ENCODE measurements around the gene BSN.
"Not testable (repeated sequence)": the region's sequence is repeated elsewhere in the genome, so short reads cannot be mapped to it uniquely, and the experiment has no call there.

The BSN gene

DNA sequence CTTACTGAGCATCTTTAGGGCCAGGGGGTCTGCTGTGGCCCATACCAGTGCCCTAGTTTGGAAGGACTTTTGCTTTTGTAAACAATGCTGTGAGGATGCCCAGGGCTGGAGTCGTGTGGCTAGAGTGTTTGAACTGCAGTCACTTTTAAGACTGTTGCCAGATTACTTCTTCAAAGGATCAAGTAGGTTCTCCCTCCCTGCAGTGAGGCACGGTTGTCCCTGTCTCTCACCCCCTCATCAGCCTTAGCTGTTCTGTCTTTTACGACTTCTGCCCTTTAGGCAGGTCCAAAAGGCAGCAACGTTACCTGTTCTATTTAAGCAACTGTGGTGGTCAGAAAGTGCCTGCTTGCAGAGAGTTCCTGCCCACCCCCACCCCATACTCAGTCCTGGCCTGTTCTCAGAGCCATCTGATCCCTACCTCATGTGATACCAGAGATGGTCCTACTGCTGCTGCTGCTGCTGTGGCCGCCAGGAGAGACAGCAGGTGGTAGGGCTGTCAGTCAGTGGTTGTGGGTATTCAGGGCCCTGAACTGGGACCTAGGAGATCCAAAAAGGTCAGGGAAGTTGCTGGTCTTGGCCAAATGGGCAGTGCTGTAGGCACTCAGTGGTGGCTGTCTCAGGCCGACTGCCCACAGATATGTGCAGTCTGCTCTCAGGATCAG lies 140.3 kb downstream of the BSN start:
- H3K36me3 ChIP-seq (ENCODE audit: insufficient read depth); H3K4me2 ChIP-seq; H3K4me3 ChIP-seq (IDR thresholded peaks at IDR 0.05; ENCODE audit: insufficient read depth, low read depth, low read length); H3K27me3 ChIP-seq (ENCODE audit: insufficient read depth, low read depth); H3K79me2 ChIP-seq (ENCODE audit: insufficient read depth, low read depth); H3K9ac ChIP-seq; H3K27ac ChIP-seq; H3K4me1 ChIP-seq (ENCODE audit: low read depth, poor library complexity, severe bottlenecking); H2AFZ ChIP-seq (ENCODE audit: low read depth); H4K20me1 ChIP-seq (ENCODE audit: insufficient read depth): not testable (repeated sequence)

DNA sequence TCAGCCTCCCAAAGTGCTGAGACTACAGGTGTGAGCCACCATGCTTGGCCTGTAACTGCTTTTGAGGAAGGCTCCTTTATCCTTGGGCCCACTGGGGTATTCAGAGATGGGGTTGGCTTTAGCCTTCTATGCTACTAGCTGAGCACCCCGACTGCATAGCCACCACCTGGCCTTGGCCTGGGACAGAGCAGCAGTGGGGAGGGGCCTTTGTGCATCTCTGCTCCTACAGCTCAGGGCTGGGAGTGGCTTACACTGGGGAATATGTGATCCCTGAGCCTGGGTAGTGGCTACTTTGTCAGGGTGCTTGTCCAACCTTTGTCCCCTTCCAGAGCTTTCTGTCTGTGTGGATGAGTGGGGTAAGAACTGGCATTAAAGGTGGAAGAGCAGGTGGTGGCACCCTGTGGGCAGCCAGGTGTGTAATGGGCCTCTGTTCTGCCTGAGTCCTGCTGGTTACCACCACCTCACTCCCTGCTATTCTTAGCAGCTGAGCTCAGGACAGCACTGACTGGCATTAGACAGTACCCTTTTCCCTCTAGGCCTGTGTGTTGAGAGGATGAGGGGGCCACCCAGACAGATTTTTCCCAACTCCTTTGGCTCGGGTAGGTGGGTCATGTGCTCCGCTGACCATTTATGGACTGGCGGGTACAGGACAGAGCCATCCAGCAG lies 141.2 kb downstream of the BSN start:
- H4K20me1 ChIP-seq (ENCODE audit: insufficient read depth); H3K27me3 ChIP-seq (ENCODE audit: insufficient read depth, low read depth); H3K4me2 ChIP-seq; H3K4me1 ChIP-seq (ENCODE audit: low read depth, poor library complexity, severe bottlenecking); H3K79me2 ChIP-seq (ENCODE audit: insufficient read depth, low read depth); H3K27ac ChIP-seq; H2AFZ ChIP-seq (ENCODE audit: low read depth); H3K36me3 ChIP-seq (ENCODE audit: insufficient read depth); H3K9ac ChIP-seq; H3K4me3 ChIP-seq (IDR thresholded peaks at IDR 0.05; ENCODE audit: insufficient read depth, low read depth, low read length): not testable (repeated sequence)

DNA sequence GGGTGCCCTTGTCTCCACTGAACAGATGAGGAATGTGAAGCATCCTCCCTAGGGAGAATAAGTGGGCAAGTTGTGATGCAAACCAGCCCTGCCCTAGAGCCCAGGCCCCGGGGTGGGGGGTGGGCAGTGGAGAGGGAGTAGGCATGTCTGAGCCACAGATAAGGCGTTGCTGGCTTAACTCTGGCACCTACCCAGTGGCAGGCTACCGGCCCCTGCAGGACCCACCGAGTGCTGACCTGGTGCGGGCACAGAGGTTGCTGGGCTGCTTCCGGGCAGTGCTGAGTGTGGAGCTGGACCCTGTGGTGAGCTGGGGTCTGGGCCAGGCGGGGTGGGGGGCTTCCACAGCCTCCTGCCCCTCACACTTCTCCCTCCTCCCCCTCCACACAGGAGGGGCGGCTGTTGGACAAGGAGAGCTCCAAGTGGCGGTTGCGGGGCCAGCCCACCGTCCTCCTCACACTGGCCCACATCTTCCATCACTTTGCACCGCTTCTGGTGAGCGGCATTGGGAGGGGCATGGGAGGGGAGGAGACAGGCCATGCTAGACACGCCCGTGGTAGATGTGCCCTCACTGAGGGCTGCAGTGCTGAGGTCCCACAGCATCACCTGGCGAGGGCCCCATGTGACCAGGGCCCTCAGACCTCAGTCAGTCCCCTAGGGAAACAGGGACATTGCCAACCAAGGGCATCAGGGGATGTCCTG lies 145.2 kb downstream of the BSN start:
- no peak overlapping the region for H3K9ac ChIP-seq
- no peak overlapping the region for H3K4me2 ChIP-seq
- H3K27me3 ChIP-seq (ENCODE audit: insufficient read depth, low read depth) = no peaks in the 10 kb centered on the region
- H3K79me2 ChIP-seq (ENCODE audit: insufficient read depth, low read depth) = no peaks in the 10 kb centered on the region
- H4K20me1 ChIP-seq (ENCODE audit: insufficient read depth) = no peaks in the 10 kb centered on the region
- no peaks in the 10 kb centered on the region for H3K4me1 ChIP-seq (ENCODE audit: low read depth, poor library complexity, severe bottlenecking)
- H2AFZ ChIP-seq (ENCODE audit: low read depth) = no peak overlapping the region
- no peak overlapping the region for H3K27ac ChIP-seq
- no peaks in the 10 kb centered on the region for H3K36me3 ChIP-seq (ENCODE audit: insufficient read depth)
- H3K4me3 ChIP-seq (IDR thresholded peaks at IDR 0.05; ENCODE audit: insufficient read depth, low read depth, low read length) = no peak overlapping the region
- TF ChIP-seq, protein P1, sequence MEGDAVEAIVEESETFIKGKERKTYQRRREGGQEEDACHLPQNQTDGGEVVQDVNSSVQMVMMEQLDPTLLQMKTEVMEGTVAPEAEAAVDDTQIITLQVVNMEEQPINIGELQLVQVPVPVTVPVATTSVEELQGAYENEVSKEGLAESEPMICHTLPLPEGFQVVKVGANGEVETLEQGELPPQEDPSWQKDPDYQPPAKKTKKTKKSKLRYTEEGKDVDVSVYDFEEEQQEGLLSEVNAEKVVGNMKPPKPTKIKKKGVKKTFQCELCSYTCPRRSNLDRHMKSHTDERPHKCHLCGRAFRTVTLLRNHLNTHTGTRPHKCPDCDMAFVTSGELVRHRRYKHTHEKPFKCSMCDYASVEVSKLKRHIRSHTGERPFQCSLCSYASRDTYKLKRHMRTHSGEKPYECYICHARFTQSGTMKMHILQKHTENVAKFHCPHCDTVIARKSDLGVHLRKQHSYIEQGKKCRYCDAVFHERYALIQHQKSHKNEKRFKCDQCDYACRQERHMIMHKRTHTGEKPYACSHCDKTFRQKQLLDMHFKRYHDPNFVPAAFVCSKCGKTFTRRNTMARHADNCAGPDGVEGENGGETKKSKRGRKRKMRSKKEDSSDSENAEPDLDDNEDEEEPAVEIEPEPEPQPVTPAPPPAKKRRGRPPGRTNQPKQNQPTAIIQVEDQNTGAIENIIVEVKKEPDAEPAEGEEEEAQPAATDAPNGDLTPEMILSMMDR (conservative IDR thresholded peaks at IDR 0.05; ENCODE audit: low read depth, low read length) = no peak

DNA sequence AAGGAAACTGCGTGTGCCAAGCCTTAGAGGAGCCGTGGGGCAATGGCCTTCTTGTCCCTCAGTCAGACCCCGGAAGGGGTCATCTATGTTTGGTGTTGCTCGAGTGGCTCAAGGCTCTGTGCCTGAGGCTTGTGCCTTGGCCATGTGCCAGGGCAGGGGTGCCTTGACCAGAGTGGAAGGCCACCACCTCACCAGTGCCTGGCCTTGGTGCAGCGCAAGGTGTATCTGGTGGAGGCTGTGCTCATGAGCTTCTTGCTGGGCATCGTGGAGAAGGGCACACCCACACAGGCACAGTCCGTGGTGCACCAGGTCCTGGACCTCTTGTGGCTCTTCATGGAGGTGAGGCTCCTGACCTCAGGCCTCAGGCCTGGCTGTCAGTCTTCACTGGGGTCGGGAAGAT lies 145.7 kb downstream of the BSN start:
- TF ChIP-seq, protein P1 (conservative IDR thresholded peaks at IDR 0.05; ENCODE audit: low read depth, low read length) = no peak
- no peaks in the 10 kb centered on the region for H3K27me3 ChIP-seq (ENCODE audit: insufficient read depth, low read depth)
- H3K9ac ChIP-seq = no peak overlapping the region
- no peaks in the 10 kb centered on the region for H3K79me2 ChIP-seq (ENCODE audit: insufficient read depth, low read depth)
- no peak overlapping the region for H2AFZ ChIP-seq (ENCODE audit: low read depth)
- no peak overlapping the region for H3K4me2 ChIP-seq
- H3K36me3 ChIP-seq (ENCODE audit: insufficient read depth) = no peaks in the 10 kb centered on the region
- H4K20me1 ChIP-seq (ENCODE audit: insufficient read depth) = no peaks in the 10 kb centered on the region
- no peaks in the 10 kb centered on the region for H3K4me1 ChIP-seq (ENCODE audit: low read depth, poor library complexity, severe bottlenecking)
- H3K27ac ChIP-seq = no peak overlapping the region
- H3K4me3 ChIP-seq (IDR thresholded peaks at IDR 0.05; ENCODE audit: insufficient read depth, low read depth, low read length) = no peak overlapping the region

DNA sequence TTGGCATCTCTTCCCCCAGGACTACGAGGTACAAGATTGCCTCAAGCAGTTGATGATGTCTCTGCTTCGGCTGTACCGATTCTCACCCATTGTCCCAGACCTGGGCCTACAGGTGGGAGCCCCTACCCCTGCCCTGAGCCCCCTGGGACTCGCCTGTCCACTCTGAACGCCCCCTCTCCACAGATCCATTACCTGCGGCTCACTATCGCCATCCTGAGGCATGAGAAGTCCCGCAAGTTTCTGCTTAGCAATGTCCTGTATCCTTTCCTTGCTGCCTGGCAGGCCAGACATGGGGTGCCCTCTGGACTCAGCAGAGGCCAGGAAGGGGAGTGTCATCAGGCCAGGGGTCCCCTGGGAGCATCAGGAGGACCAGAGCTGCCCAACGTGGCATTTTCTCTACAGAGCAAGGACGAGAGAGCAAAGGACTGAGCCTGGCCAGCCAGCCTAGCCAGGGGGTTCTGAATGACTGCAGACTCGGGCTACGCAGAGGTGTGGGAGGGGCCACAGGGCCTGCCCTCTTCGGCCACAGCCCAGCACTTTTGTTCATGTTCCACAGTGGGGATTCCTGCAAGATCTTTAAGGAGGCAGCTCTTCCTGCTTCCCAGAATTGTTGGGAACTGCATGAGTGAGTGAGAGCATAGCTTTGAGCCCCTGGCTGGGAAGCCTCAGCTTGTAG lies 146.3 kb downstream of the BSN start:
- no peak overlapping the region for H3K27ac ChIP-seq
- no peak overlapping the region for H2AFZ ChIP-seq (ENCODE audit: low read depth)
- H3K36me3 ChIP-seq (ENCODE audit: insufficient read depth) = no peaks in the 10 kb centered on the region
- no peaks in the 10 kb centered on the region for H3K4me1 ChIP-seq (ENCODE audit: low read depth, poor library complexity, severe bottlenecking)
- TF ChIP-seq, protein P1 (conservative IDR thresholded peaks at IDR 0.05; ENCODE audit: low read depth, low read length) = no peak
- H3K79me2 ChIP-seq (ENCODE audit: insufficient read depth, low read depth) = no peaks in the 10 kb centered on the region
- no peaks in the 10 kb centered on the region for H4K20me1 ChIP-seq (ENCODE audit: insufficient read depth)
- no peak overlapping the region for H3K4me2 ChIP-seq
- H3K4me3 ChIP-seq (IDR thresholded peaks at IDR 0.05; ENCODE audit: insufficient read depth, low read depth, low read length) = no peak overlapping the region
- H3K27me3 ChIP-seq (ENCODE audit: insufficient read depth, low read depth) = no peaks in the 10 kb centered on the region
- H3K9ac ChIP-seq = no peak overlapping the region

Data from KMS-11 (cell line).